ENCODE results near the gene STX18. TPM values are rescaled to one million over a fixed set of nuclear protein-coding genes. Genes with fewer than 3 reads are reported as not detected.

The STX18 gene
- total and polyA plus RNA-seq, 10 of the 15 experiments (the other 5 are each of a cell fraction or from before 2014, with no cell fraction given): 8.2 to 46.6 (median 31.1) TPM

DNA sequence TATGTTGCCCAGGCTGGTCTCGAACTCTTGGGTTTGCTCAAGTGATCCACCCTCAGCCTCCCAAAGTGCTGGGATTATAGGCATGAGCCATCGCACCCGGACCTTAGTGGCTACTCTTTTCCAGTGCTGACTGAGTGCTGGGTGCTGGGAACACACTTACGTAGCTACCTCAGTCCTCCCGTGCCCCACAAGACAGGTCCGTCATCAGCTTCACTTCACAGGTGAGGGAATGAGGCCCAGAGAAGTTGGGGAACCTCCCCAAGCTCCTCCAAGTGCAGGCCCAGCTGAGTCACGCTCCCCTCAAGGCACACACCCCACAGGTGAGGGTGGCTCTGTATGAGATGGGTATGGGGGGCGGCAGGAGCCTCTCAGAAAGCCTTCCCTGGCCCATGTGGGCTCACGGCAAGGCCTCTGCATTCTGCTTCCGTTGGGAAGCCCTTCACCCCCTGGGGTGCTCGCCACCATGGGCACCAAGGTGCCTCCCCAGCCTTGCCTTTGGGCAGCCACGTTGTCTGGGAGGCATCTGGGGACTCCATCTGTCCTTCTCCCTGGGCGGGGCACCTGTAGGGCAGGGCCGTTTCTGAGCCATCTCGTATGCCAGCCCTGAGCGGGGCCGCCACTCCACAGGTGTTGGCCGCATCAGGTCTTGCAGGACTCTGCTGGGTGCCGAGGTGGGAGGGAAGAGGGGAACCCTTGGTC lies 126.6 kb downstream of the STX18 start:
- ChIA-PET POLR2A (no interaction called here), RAD21 (ENCODE audit: unreplicated experiment) (no interaction called here), SMC1A (ENCODE audit: uncharacterized antibody, unreplicated experiment) (interaction anchor here (0.6 kb wide), 1 partner anchor 149 kb away, joined by 3 read pairs; no protein-coding TSS in a partner anchor), CTCF (no interaction called here)
- H3K79me2 ChIP-seq (ENCODE audit: control insufficient read depth, insufficient read depth, low read length): no peaks in the 10 kb centered on the region
- H3K4me1 ChIP-seq (ENCODE audit: control insufficient read depth, insufficient read depth, low read length): no peaks in the 10 kb centered on the region
- H4K20me1 ChIP-seq (ENCODE audit: control insufficient read depth, insufficient read depth): no peaks in the 10 kb centered on the region
- WGBS (ENCODE audit: insufficient coverage, insufficient replicate concordance, low lambda C conversion rate, missing lambda C conversion rate): 89% methylated on average over 19 of the region's 19 CpGs
- FAIRE-seq (no peak), ATAC-seq (no peak), DNase-seq (ENCODE audit: low read depth, low spot score) (no peak)
- H3K27ac ChIP-seq (ENCODE audit: control insufficient read depth, insufficient read depth): no peak overlapping the region
- no peaks in the 10 kb centered on the region for H3K27me3 ChIP-seq (replicated peaks in 1 of 2; ENCODE audit: control insufficient read depth in 2 of 2, insufficient read depth in 2 of 2, low read length in 1 of 2)
- TF ChIP-seq, protein P1, sequence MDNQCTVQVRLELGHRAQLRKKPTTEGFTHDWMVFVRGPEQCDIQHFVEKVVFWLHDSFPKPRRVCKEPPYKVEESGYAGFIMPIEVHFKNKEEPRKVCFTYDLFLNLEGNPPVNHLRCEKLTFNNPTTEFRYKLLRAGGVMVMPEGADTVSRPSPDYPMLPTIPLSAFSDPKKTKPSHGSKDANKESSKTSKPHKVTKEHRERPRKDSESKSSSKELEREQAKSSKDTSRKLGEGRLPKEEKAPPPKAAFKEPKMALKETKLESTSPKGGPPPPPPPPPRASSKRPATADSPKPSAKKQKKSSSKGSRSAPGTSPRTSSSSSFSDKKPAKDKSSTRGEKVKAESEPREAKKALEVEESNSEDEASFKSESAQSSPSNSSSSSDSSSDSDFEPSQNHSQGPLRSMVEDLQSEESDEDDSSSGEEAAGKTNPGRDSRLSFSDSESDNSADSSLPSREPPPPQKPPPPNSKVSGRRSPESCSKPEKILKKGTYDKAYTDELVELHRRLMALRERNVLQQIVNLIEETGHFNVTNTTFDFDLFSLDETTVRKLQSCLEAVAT (IDR thresholded peaks at IDR 0.05): no peak
- H3K4me2 ChIP-seq (ENCODE audit: control insufficient read depth, insufficient read depth): no peak overlapping the region
- no peaks in the 10 kb centered on the region for H3K9me3 ChIP-seq (replicated peaks; ENCODE audit: control insufficient read depth, insufficient read depth, low read length)
- in situ Hi-C loops (cut with MboI) (no loop called here), intact Hi-C loops (cut with micrococcal nuclease; ENCODE audit: unreplicated experiment) (no loop called here)
- no peak overlapping the region for H3K4me3 ChIP-seq
- no TSS peak for BruUV-seq (replicated peaks)
- no peak overlapping the region for H3K9ac ChIP-seq (ENCODE audit: control insufficient read depth, insufficient read depth, low read length)
- no peak overlapping the region for H2AFZ ChIP-seq (ENCODE audit: control insufficient read depth, low read depth, low read length)
- peaks cover 5 to 8% of the 10 kb centered on the region in 2 experiments; a peak in 3 of 4 replicates for H3K36me3 ChIP-seq (ENCODE audit: control insufficient read depth in 2 of 2, insufficient read depth in 2 of 2, low read length in 1 of 2)

DNA sequence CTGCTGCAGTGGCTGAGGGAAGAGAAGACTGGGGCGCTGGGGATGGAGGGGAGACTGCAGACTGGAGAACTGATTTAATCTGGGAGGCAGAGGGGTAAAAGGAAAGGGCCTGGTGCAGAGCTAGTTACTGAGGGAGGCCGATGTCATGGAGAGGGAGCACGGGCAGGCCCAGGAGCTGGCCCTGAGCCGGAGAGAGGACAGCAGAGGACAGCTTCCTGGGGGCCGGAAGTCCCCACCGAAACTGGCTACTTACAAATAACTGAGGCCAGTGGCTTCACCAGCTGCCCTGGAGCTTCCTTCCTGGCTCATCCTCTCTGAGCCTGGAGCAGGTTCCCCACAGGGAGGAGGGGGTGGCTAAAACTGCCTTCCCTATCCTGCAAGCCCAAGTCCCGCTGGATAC lies 128.0 kb downstream of the STX18 start:
- no peak for ATAC-seq
- H3K27ac ChIP-seq (ENCODE audit: control insufficient read depth, insufficient read depth): no peak overlapping the region
- 87% methylated on average over 7 of the region's 7 CpGs for WGBS (ENCODE audit: insufficient coverage, insufficient replicate concordance, low lambda C conversion rate, missing lambda C conversion rate)
- ChIA-PET SMC1A (ENCODE audit: uncharacterized antibody, unreplicated experiment) (no interaction called here), RAD21 (ENCODE audit: unreplicated experiment) (no interaction called here), CTCF (no interaction called here), POLR2A (no interaction called here)
- H3K27me3 ChIP-seq (replicated peaks in 1 of 2; ENCODE audit: control insufficient read depth in 2 of 2, insufficient read depth in 2 of 2, low read length in 1 of 2): no peaks in the 10 kb centered on the region
- H3K36me3 ChIP-seq (ENCODE audit: control insufficient read depth in 2 of 2, insufficient read depth in 2 of 2, low read length in 1 of 2): peaks cover 2 to 3% of the 10 kb centered on the region in 2 experiments; a peak in 2 of 4 replicates
- no peaks in the 10 kb centered on the region for H3K9me3 ChIP-seq (replicated peaks; ENCODE audit: control insufficient read depth, insufficient read depth, low read length)
- no peak overlapping the region for H3K9ac ChIP-seq (ENCODE audit: control insufficient read depth, insufficient read depth, low read length)
- H3K4me3 ChIP-seq: no peak overlapping the region
- in situ Hi-C loops (cut with MboI): no loop called here
- no peak for DNase-seq (ENCODE audit: low read depth, low spot score)
- H3K4me1 ChIP-seq (ENCODE audit: control insufficient read depth, insufficient read depth, low read length): no peaks in the 10 kb centered on the region
- H2AFZ ChIP-seq (ENCODE audit: control insufficient read depth, low read depth, low read length): no peak overlapping the region
- intact Hi-C loops (cut with micrococcal nuclease; ENCODE audit: unreplicated experiment): no loop called here
- H3K79me2 ChIP-seq (ENCODE audit: control insufficient read depth, insufficient read depth, low read length): no peaks in the 10 kb centered on the region
- H4K20me1 ChIP-seq (ENCODE audit: control insufficient read depth, insufficient read depth): no peaks in the 10 kb centered on the region
- no peak for FAIRE-seq
- no TSS peak for BruUV-seq (replicated peaks)
- no peak overlapping the region for H3K4me2 ChIP-seq (ENCODE audit: control insufficient read depth, insufficient read depth)
- TF ChIP-seq MTA3 (IDR thresholded peaks at IDR 0.05; ENCODE audit: borderline replicate concordance, low read length) (no peak), BMI1 (IDR thresholded peaks at IDR 0.05; ENCODE audit: borderline replicate concordance) (no peak), RELA (IDR thresholded peaks at IDR 0.05; ENCODE audit: borderline replicate concordance, partially characterized antibody) (no peak), SMAD1 (IDR thresholded peaks at IDR 0.05; ENCODE audit: low read depth, partially characterized antibody) (no peak), SREBF2 (IDR thresholded peaks at IDR 0.05; ENCODE audit: low read length) (no peak), CBFB (IDR thresholded peaks at IDR 0.05; ENCODE audit: low read depth) (no peak), ATF7 (IDR thresholded peaks at IDR 0.05; ENCODE audit: low read depth) (no peak)
- TF ChIP-seq, protein P2, sequence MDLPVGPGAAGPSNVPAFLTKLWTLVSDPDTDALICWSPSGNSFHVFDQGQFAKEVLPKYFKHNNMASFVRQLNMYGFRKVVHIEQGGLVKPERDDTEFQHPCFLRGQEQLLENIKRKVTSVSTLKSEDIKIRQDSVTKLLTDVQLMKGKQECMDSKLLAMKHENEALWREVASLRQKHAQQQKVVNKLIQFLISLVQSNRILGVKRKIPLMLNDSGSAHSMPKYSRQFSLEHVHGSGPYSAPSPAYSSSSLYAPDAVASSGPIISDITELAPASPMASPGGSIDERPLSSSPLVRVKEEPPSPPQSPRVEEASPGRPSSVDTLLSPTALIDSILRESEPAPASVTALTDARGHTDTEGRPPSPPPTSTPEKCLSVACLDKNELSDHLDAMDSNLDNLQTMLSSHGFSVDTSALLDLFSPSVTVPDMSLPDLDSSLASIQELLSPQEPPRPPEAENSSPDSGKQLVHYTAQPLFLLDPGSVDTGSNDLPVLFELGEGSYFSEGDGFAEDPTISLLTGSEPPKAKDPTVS (IDR thresholded peaks at IDR 0.05; ENCODE audit: low read depth, low read length): no peak
- TF ChIP-seq, protein P3, sequence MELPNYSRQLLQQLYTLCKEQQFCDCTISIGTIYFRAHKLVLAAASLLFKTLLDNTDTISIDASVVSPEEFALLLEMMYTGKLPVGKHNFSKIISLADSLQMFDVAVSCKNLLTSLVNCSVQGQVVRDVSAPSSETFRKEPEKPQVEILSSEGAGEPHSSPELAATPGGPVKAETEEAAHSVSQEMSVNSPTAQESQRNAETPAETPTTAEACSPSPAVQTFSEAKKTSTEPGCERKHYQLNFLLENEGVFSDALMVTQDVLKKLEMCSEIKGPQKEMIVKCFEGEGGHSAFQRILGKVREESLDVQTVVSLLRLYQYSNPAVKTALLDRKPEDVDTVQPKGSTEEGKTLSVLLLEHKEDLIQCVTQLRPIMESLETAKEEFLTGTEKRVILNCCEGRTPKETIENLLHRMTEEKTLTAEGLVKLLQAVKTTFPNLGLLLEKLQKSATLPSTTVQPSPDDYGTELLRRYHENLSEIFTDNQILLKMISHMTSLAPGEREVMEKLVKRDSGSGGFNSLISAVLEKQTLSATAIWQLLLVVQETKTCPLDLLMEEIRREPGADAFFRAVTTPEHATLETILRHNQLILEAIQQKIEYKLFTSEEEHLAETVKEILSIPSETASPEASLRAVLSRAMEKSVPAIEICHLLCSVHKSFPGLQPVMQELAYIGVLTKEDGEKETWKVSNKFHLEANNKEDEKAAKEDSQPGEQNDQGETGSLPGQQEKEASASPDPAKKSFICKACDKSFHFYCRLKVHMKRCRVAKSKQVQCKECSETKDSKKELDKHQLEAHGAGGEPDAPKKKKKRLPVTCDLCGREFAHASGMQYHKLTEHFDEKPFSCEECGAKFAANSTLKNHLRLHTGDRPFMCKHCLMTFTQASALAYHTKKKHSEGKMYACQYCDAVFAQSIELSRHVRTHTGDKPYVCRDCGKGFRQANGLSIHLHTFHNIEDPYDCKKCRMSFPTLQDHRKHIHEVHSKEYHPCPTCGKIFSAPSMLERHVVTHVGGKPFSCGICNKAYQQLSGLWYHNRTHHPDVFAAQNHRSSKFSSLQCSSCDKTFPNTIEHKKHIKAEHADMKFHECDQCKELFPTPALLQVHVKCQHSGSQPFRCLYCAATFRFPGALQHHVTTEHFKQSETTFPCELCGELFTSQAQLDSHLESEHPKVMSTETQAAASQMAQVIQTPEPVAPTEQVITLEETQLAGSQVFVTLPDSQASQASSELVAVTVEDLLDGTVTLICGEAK (IDR thresholded peaks at IDR 0.05; ENCODE audit: borderline replicate concordance): no peak
